Left lung (tissue), 10 donors: ENCODE results near the gene CALML3. TPM values are rescaled to one million over a fixed set of nuclear protein-coding genes. Genes with fewer than 3 reads are reported as not detected.

Experiments
- ATAC-seq: fragments of 200-7000 bp; cut with Tn5 transposase; one replicate; pipeline ENCODE4 v1.9.1; 2020; ENCODE audit warnings: moderate library complexity
- DNase-seq, 4 donors: peaks; one replicate each; pipeline ENCODE4 v3.0.0-alpha.2; 2013 to 2020
- H3K27ac ChIP-seq, 2 donors: fragments of 200-600 bp; sonication (generic) in 1 of 2; one replicate each; pipeline versions ENCODE4 v1.5.0 to v1.8.0; 2020 to 2021
- H3K27me3 ChIP-seq, 2 donors: fragments of 200-600 bp; sonication (generic) in 1 of 2; one replicate each; pipeline versions ENCODE4 v1.5.0 to v1.8.0; 2020 to 2021
- H3K36me3 ChIP-seq, 2 donors: fragments of 200-600 bp; sonication (generic) in 1 of 2; one replicate each; pipeline versions ENCODE4 v1.5.0 to v1.8.0; 2020 to 2021
- H3K4me1 ChIP-seq, 2 donors: fragments of 200-600 bp; one replicate each; pipeline ENCODE4 v1.8.0; 2021
- H3K4me3 ChIP-seq, 2 donors: fragments of 200-600 bp; sonication (generic) in 1 of 2; one replicate each; pipeline versions ENCODE4 v1.5.0 to v1.8.0; 2020 to 2021; ENCODE audit warnings: mild to moderate bottlenecking in 1 of 2
- H3K9me3 ChIP-seq, 2 donors: fragments of 200-600 bp; sonication (generic) in 1 of 2; one replicate each; pipeline versions ENCODE4 v1.5.0 to v1.8.0; 2020 to 2021
- intact Hi-C, 2 donors: fragments of 100-400 bp; cut with DNase I; formaldehyde crosslinking; loops; one replicate each; pipeline versions ENCODE4 v1.11.2 to v1.14.2; 2022
- polyA plus RNA-seq, 6 donors: library from polyadenylated mRNA; unstranded; fragments of 120-200 nt; gene quantifications; one replicate each; pipeline ENCODE4 v1.2.1, GENCODE V29; 2013; ENCODE audit not compliant: insufficient read length in 6 of 6
- total RNA-seq, 2 donors: library from RNA; stranded (reverse); fragmentation: NEBNext Ultra II Directional; extraction: Animal tissue kit (Norgen Biotek cat#: 25700); gene quantifications; one replicate each; pipeline ENCODE4 v1.2.1, GENCODE V29; 2021
- TF ChIP-seq, protein P1 (sequence below), 2 donors: fragments of 200-600 bp; sonication (generic) in 1 of 2; IDR thresholded peaks; one replicate each; pipeline versions ENCODE4 v1.5.0 to v1.8.0; 2021; ENCODE audit warnings: antibody characterized with exemption in 2 of 2
- donor health status: DM: no; HTN: yes; CAD: no.
- donor health status: DM: no; HTN: no; CAD: no.

CALML3 gene
- total and polyA plus RNA-seq, 8 donors = 0.28 to 0.87 (median 0.64) TPM; not detected in 2

DNA sequence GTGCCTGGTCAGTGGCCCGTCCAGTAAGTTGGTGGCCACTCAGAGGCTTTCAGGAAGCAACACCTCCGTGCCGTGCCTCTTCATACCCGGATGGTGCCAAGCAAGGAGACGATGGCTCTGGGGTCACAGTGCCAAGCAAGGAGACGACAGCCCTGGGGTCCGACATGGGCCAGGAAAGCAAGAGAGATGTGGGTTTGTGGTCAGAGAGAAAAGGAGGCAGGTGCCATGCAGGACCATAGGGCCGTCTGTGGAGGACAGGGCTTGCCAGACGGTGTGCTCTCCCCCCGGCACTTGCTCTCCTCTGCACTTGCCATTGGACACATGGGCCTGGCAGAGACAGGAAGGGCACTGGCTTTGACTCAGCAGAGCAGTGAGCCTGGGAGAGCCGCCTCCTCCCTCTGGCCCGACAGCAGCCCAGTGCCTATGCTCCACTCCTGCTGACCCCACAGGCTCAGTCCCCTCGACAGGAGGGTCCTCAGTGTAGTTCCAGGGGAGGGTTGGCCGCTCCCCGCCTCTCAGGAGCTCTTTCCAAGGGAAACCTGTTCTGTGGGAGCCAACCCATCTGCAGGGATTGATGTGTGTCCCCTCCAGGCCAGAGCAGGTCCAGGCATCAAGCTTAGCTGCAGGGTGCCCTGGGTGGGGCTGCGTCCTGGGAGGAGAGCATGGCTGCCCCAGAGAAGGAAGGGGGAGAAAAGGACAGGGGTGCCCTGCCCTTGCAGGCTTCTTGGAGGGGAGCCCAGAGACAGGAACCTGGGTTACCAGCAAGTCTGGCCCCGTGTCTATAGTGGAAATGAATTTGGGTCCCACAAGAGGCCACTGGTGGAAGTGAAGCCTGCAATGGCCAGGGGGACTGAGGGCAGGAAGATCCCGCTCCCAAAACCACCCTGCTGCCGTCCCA lies 17.8 kb upstream of the CALML3 start:
- Histone ChIP-seq H3K27ac (no peak overlapping the region), H3K27me3 (peaks cover 0 to 7% of the 10 kb centered on the region in 2 donors), H3K36me3 (no peaks in the 10 kb centered on the region), H3K4me3 (no peak overlapping the region), H3K9me3 (no peaks in the 10 kb centered on the region), H3K4me1 (peaks cover 0 to 7% of the 10 kb centered on the region in 2 donors)
- no peak for ATAC-seq
- TF ChIP-seq, protein P1, sequence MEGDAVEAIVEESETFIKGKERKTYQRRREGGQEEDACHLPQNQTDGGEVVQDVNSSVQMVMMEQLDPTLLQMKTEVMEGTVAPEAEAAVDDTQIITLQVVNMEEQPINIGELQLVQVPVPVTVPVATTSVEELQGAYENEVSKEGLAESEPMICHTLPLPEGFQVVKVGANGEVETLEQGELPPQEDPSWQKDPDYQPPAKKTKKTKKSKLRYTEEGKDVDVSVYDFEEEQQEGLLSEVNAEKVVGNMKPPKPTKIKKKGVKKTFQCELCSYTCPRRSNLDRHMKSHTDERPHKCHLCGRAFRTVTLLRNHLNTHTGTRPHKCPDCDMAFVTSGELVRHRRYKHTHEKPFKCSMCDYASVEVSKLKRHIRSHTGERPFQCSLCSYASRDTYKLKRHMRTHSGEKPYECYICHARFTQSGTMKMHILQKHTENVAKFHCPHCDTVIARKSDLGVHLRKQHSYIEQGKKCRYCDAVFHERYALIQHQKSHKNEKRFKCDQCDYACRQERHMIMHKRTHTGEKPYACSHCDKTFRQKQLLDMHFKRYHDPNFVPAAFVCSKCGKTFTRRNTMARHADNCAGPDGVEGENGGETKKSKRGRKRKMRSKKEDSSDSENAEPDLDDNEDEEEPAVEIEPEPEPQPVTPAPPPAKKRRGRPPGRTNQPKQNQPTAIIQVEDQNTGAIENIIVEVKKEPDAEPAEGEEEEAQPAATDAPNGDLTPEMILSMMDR (IDR thresholded peaks at IDR 0.05) = no peak
- intact Hi-C loops = no loop called here
- DNase-seq = no peak

DNA sequence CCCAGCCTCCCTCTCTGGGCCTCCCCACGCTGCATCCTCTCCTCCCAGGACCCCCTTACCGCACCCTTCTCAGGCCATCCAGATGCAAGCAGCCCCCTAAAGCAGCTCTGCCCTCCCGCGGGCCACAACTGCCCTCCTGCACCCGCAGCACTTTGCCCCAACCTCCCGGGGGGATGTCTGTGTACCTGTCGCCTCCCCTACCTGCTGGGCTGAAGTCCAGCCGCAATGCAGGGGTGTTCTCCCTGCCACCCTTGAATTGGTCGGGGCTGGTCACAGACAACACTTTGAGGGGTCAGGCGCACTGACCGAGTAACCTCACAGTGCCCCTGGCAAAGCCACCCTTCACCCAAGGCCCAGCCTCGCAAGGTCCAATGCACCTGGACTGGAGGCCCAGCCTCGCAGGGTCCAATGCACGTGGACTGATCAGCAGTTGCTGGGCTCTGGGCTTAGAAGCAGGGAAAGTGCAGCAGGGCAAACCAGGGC lies 17.1 kb upstream of the CALML3 start:
- Histone ChIP-seq H3K27me3 (peaks cover 0 to 1% of the 10 kb centered on the region in 2 donors), H3K36me3 (no peaks in the 10 kb centered on the region), H3K27ac (no peak overlapping the region), H3K9me3 (no peaks in the 10 kb centered on the region), H3K4me3 (no peak overlapping the region), H3K4me1 (peaks cover 0 to 6% of the 10 kb centered on the region in 2 donors)
- intact Hi-C loops = no loop called here
- DNase-seq (no peak), ATAC-seq (no peak)
- TF ChIP-seq, protein P1 (IDR thresholded peaks at IDR 0.05) = no peak

DNA sequence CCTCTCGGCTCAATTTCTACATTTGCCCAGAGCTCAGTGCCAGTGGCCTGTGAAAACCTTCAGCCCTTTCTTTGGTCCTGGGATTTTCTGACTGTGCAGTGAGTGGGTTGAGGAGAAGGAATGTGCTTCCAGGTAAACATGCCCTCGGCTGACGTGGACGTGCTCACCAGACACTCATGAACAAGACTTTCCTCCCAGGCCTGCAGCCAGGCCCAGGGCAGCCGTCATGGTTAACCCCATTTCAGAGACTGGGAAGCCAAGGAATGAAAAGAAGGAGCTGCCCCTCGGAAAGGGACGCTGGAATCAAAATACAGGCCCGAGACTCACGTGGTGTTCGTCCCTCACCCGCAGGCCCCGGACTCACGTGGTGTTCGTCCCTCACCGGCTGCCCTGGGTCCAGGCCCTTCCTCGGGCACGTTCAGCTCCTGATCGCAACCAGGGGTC lies 16.6 kb upstream of the CALML3 start:
- peaks cover 0 to under 1% of the 10 kb centered on the region in 2 donors for H3K4me1 ChIP-seq
- TF ChIP-seq, protein P1 (IDR thresholded peaks at IDR 0.05) = no peak
- H3K27me3 ChIP-seq = no peaks in the 10 kb centered on the region
- DNase-seq (no peak), ATAC-seq (peak; percentile 16)
- no peak overlapping the region for H3K27ac ChIP-seq
- no peaks in the 10 kb centered on the region for H3K36me3 ChIP-seq
- no peaks in the 10 kb centered on the region for H3K9me3 ChIP-seq
- no peak overlapping the region for H3K4me3 ChIP-seq
- intact Hi-C loops = no loop called here

DNA sequence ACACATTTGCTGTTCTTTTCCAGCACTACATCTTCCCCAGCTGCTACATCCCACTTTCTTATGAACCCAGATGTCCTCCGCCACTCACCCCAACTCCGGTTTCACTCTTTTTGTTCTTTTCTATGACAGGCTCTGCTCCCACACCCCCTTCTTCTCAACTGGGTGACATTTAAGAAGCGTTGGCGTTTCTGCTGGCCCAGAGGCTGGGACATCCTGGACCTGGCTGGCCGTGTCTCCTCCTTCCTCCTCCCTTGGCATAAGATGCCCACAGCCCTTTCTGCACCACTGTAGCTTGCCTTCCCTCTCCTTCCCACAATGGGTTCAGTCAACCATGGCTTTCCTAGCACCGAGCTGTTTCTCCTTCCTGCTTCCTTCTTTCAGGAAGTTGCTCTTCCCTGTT lies 16.0 kb upstream of the CALML3 start:
- Histone ChIP-seq H3K9me3 (no peaks in the 10 kb centered on the region), H3K36me3 (no peaks in the 10 kb centered on the region), H3K4me1 (no peaks in the 10 kb centered on the region), H3K27me3 (no peaks in the 10 kb centered on the region), H3K4me3 (no peak overlapping the region), H3K27ac (no peak overlapping the region)
- intact Hi-C loops = no loop called here
- TF ChIP-seq, protein P1 (IDR thresholded peaks at IDR 0.05) = no peak
- DNase-seq (no peak), ATAC-seq (no peak)

DNA sequence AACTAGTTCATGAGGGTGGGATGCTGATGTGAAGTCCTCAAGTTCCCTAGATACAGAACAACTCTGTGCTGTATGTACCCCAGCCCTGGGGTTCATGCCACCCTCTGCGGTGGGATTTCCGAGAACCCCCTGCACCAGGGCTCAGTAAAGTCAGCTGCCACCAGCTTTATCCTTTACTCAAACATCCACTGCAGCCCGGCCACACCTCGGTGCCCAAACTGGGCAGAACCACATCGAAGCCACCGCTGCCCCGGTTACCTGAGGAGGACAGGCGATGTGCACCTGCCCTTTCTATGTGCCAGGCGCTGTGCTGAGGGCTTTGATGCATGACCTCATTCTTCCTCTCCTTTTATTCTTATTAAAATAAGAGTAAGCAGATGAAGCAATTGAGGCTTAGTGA lies 15.5 kb upstream of the CALML3 start:
- no peaks in the 10 kb centered on the region for H3K36me3 ChIP-seq
- DNase-seq = no peak
- no peak for ATAC-seq
- no peak overlapping the region for H3K27ac ChIP-seq
- no peaks in the 10 kb centered on the region for H3K27me3 ChIP-seq
- TF ChIP-seq, protein P1 (IDR thresholded peaks at IDR 0.05) = no peak
- H3K9me3 ChIP-seq = no peaks in the 10 kb centered on the region
- H3K4me3 ChIP-seq = no peak overlapping the region
- no peaks in the 10 kb centered on the region for H3K4me1 ChIP-seq
- intact Hi-C loops = no loop called here
